ENCODE results near the gene SORCS2. TPM values are rescaled to one million over a fixed set of nuclear protein-coding genes. Genes with fewer than 3 reads are reported as not detected.
A peak's percentile ranks its signal among the peaks of the same experiment; 100 is the strongest.

The SORCS2 gene
- total RNA-seq, 1 donor from 2014 or later = 10.9 TPM

GRCh38 chr4:7384929-7385890 is 192.9 kb downstream of the SORCS2 start:
- Mint-ChIP-seq H3K27me3 (ENCODE audit: low read depth) (peaks cover 27% of the 10 kb centered on the region), H3K27ac (ENCODE audit: unreplicated experiment) (no peak overlapping the region), H3K9me3 (ENCODE audit: low read depth) (no peaks in the 10 kb centered on the region), H3K4me1 (ENCODE audit: low read depth) (peaks cover 7% of the 10 kb centered on the region), H3K4me3 (ENCODE audit: unreplicated experiment) (no peak overlapping the region), H3K36me3 (ENCODE audit: low read depth) (peaks cover 1% of the 10 kb centered on the region)
- peak; percentile 63 for DNase-seq (ENCODE audit: low spot score)
- no peak for TF ChIP-seq CTCF (IDR thresholded peaks at IDR 0.05)

- no peak overlapping the region for H3K4me3 Mint-ChIP-seq (ENCODE audit: unreplicated experiment)
- H3K4me1 Mint-ChIP-seq (ENCODE audit: low read depth) = peaks cover 6% of the 10 kb centered on the region
- no peak overlapping the region for H3K27ac Mint-ChIP-seq (ENCODE audit: unreplicated experiment)
- H3K9me3 Mint-ChIP-seq (ENCODE audit: low read depth) = no peaks in the 10 kb centered on the region
- H3K27me3 Mint-ChIP-seq (ENCODE audit: low read depth) = peaks cover 27% of the 10 kb centered on the region
- peak; percentile 51 for DNase-seq (ENCODE audit: low spot score)
- peaks cover 1% of the 10 kb centered on the region for H3K36me3 Mint-ChIP-seq (ENCODE audit: low read depth)
- TF ChIP-seq CTCF (IDR thresholded peaks at IDR 0.05) = no peak
Observed at GRCh38 chr4:7387925-7388324, 195.6 kb downstream of the SORCS2 start.

GRCh38 chr4:7388627-7389026 is 196.3 kb downstream of the SORCS2 start:
- Mint-ChIP-seq H3K4me1 (ENCODE audit: low read depth) (peaks cover 13% of the 10 kb centered on the region), H3K4me3 (ENCODE audit: unreplicated experiment) (no peak overlapping the region), H3K27ac (ENCODE audit: unreplicated experiment) (no peak overlapping the region), H3K27me3 (ENCODE audit: low read depth) (peaks cover 27% of the 10 kb centered on the region), H3K36me3 (ENCODE audit: low read depth) (peaks cover 1% of the 10 kb centered on the region), H3K9me3 (ENCODE audit: low read depth) (no peaks in the 10 kb centered on the region)
- peak; percentile 43 for DNase-seq (ENCODE audit: low spot score)
- TF ChIP-seq CTCF (IDR thresholded peaks at IDR 0.05) = no peak

GRCh38 chr4:7389101-7389701 is 196.9 kb downstream of the SORCS2 start:
- H3K4me3 Mint-ChIP-seq (ENCODE audit: unreplicated experiment) = no peak overlapping the region
- H3K4me1 Mint-ChIP-seq (ENCODE audit: low read depth) = peaks cover 18% of the 10 kb centered on the region
- H3K9me3 Mint-ChIP-seq (ENCODE audit: low read depth) = no peaks in the 10 kb centered on the region
- no peak overlapping the region for H3K27ac Mint-ChIP-seq (ENCODE audit: unreplicated experiment)
- H3K27me3 Mint-ChIP-seq (ENCODE audit: low read depth) = peaks cover 28% of the 10 kb centered on the region
- H3K36me3 Mint-ChIP-seq (ENCODE audit: low read depth) = peaks cover 1% of the 10 kb centered on the region
- TF ChIP-seq CTCF (IDR thresholded peaks at IDR 0.05) = no peak
- peak; percentile 81 for DNase-seq (ENCODE audit: low spot score)

GRCh38 chr4:7389719-7390118 is 197.4 kb downstream of the SORCS2 start:
- DNase-seq (ENCODE audit: low spot score) = peak; percentile 75
- H3K36me3 Mint-ChIP-seq (ENCODE audit: low read depth) = peaks cover 1% of the 10 kb centered on the region
- no peak for TF ChIP-seq CTCF (IDR thresholded peaks at IDR 0.05)
- peaks cover 18% of the 10 kb centered on the region for H3K4me1 Mint-ChIP-seq (ENCODE audit: low read depth)
- no peaks in the 10 kb centered on the region for H3K9me3 Mint-ChIP-seq (ENCODE audit: low read depth)
- peaks cover 30% of the 10 kb centered on the region for H3K27me3 Mint-ChIP-seq (ENCODE audit: low read depth)
- H3K4me3 Mint-ChIP-seq (ENCODE audit: unreplicated experiment) = no peak overlapping the region
- H3K27ac Mint-ChIP-seq (ENCODE audit: unreplicated experiment) = no peak overlapping the region

Data from chondrocyte (in vitro differentiated cells).